ENCODE results near the gene PRKAG2.
"Not testable (repeated sequence)": the region's sequence is repeated elsewhere in the genome, so short reads cannot be mapped to it uniquely, and the experiment has no call there.

Gene PRKAG2

GRCh38 chr7:151801291-151801690, 75.6 kb downstream of the PRKAG2 start:
- no peak for DNase-seq (ENCODE audit: low spot score)

- DNase-seq (ENCODE audit: low spot score): no peak
Measured at GRCh38 chr7:151800861-151801260, 76.1 kb downstream of the PRKAG2 start.

- DNase-seq (ENCODE audit: low spot score): no peak
Measured at GRCh38 chr7:151800391-151800790, 76.5 kb downstream of the PRKAG2 start.

- DNase-seq (ENCODE audit: low spot score): no peak
Measured at GRCh38 chr7:151799506-151799905, 77.4 kb downstream of the PRKAG2 start.

GRCh38 chr7:151798851-151799448, 78.0 kb downstream of the PRKAG2 start:
- DNase-seq (ENCODE audit: low spot score): no peak

- DNase-seq (ENCODE audit: low spot score): not testable (repeated sequence)
Measured at GRCh38 chr7:151797667-151798307, 79.1 kb downstream of the PRKAG2 start.

GRCh38 chr7:151796871-151797537, 79.9 kb downstream of the PRKAG2 start:
- no peak for DNase-seq (ENCODE audit: low spot score)

GRCh38 chr7:151796091-151796870, 80.6 kb downstream of the PRKAG2 start:
- DNase-seq (ENCODE audit: low spot score): no peak

GRCh38 chr7:151795168-151795811, 81.6 kb downstream of the PRKAG2 start:
- no peak for DNase-seq (ENCODE audit: low spot score)

GRCh38 chr7:151794508-151795167, 82.3 kb downstream of the PRKAG2 start:
- peak; percentile 61 for DNase-seq (ENCODE audit: low spot score)

- DNase-seq (ENCODE audit: low spot score): no peak
Measured at GRCh38 chr7:151793991-151794507, 82.9 kb downstream of the PRKAG2 start.

- no peak for DNase-seq (ENCODE audit: low spot score)
Measured at GRCh38 chr7:151793531-151793951, 83.4 kb downstream of the PRKAG2 start.

GRCh38 chr7:151792636-151793035, 84.3 kb downstream of the PRKAG2 start:
- no peak for DNase-seq (ENCODE audit: low spot score)

GRCh38 chr7:151792086-151792485, 84.8 kb downstream of the PRKAG2 start:
- DNase-seq (ENCODE audit: low spot score): no peak

- no peak for DNase-seq (ENCODE audit: low spot score)
Measured at GRCh38 chr7:151790830-151791620, 85.9 kb downstream of the PRKAG2 start.

- DNase-seq (ENCODE audit: low spot score): no peak
Measured at GRCh38 chr7:151790095-151790829, 86.7 kb downstream of the PRKAG2 start.

GRCh38 chr7:151789380-151789947, 87.5 kb downstream of the PRKAG2 start:
- DNase-seq (ENCODE audit: low spot score): no peak

GRCh38 chr7:151787348-151787747, 89.6 kb downstream of the PRKAG2 start:
- no peak for DNase-seq (ENCODE audit: low spot score)

- DNase-seq (ENCODE audit: low spot score): no peak
Measured at GRCh38 chr7:151786936-151787335, 90.0 kb downstream of the PRKAG2 start.
